Activated naive CD4-positive, alpha-beta T cell treated with anti-CD3 and anti-CD28 coated beads for 36 hours (primary cell): Measurements from ENCODE around the gene CFAP92. TPM values are rescaled to one million over a fixed set of nuclear protein-coding genes. Genes with fewer than 3 reads are reported as not detected.

Experiments used
- CTCF ChIA-PET: fragments of 350-600 bp; sonication (Branson Sonifier 250); formaldehyde crosslinking; loops from one replicate; lab custom pipeline; 2021; ENCODE audit warnings: antibody characterized with exemption; lab: Charles Lee
- DNase-seq: peaks from one replicate; pipeline ENCODE4 v3.0.0-alpha.2; 2020
- H3K27ac Mint-ChIP-seq: one replicate; pipeline ENCODE4 v1.8.0; 2021; ENCODE audit warnings: mild to moderate bottlenecking, mixed read lengths
- H3K27me3 Mint-ChIP-seq: one replicate; pipeline ENCODE4 v1.8.0; 2021; ENCODE audit warnings: low read depth, mixed read lengths
- H3K36me3 Mint-ChIP-seq: one replicate; pipeline ENCODE4 v1.8.0; 2021; ENCODE audit warnings: low read depth, mixed read lengths
- H3K4me1 Mint-ChIP-seq: one replicate; pipeline ENCODE4 v1.8.0; 2021; ENCODE audit warnings: low read depth, mixed read lengths
- H3K4me3 Mint-ChIP-seq: one replicate; pipeline ENCODE4 v1.8.0; 2021; ENCODE audit warnings: mild to moderate bottlenecking, moderate library complexity, mixed read lengths
- H3K9me3 Mint-ChIP-seq: one replicate; pipeline ENCODE4 v1.8.0; 2021; ENCODE audit warnings: mixed read lengths
- intact Hi-C: fragments of 100-400 bp; cut with micrococcal nuclease; formaldehyde crosslinking; loops from one replicate; pipeline ENCODE4 v1.15.1; 2023
- total RNA-seq, 2 experiments: library from RNA; stranded (reverse); gene quantifications; one replicate each; pipeline ENCODE4 v1.2.3, GENCODE V29; 2021

Gene CFAP92
- total RNA-seq, 2 experiments from 2014 or later = 0.32 to 0.48 TPM

GRCh38 chr3:129002573-129003569 lies 9.0 kb upstream of the CFAP92 start:
- intact Hi-C loops = loop anchor here (1.0 to 5.0 kb wide), 4 partner anchors 9 to 126 kb away; partner anchors contain the start of genes ACAD9 and CFAP92
- Mint-ChIP-seq H3K27me3 (peaks cover 21% of the 10 kb centered on the region), H3K4me1 (peaks cover 38% of the 10 kb centered on the region), H3K9me3 (no peaks in the 10 kb centered on the region), H3K36me3 (no peaks in the 10 kb centered on the region), H3K27ac (no peak overlapping the region), H3K4me3 (peak overlapping the region; percentile 58)
- no peak for DNase-seq
- CTCF ChIA-PET = interaction anchor here (1.0 to 8.4 kb wide), 7 partner anchors 12 to 243 kb away, joined by 3 to 74 read pairs (median 4); no protein-coding TSS in a partner anchor

GRCh38 chr3:129001806-129002572 lies 8.1 kb upstream of the CFAP92 start:
- peaks cover 21% of the 10 kb centered on the region for H3K27me3 Mint-ChIP-seq
- intact Hi-C loops = loop anchor here (1.0 to 5.0 kb wide), 3 partner anchors 8 to 125 kb away; partner anchors contain the start of genes ACAD9 and CFAP92

GRCh38 chr3:129001101-129001805 lies 7.4 kb upstream of the CFAP92 start, which contains the start of gene EFCC1:
TSS of gene EFCC1 (plus strand) at chr3:129001304. CDS start at chr3:129001629, 325 bp downstream.
- CTCF ChIA-PET = interaction anchor here (6.6 to 8.4 kb wide), 2 partner anchors 13 to 31 kb away, joined by 25 to 74 read pairs; no protein-coding TSS in a partner anchor
- no peak for DNase-seq
- Mint-ChIP-seq H3K4me3 (peak within 1 kb of the TSS; percentile 58), H3K4me1 (peaks cover 39% of the 10 kb centered on the region), H3K9me3 (no peaks in the 10 kb centered on the region), H3K36me3 (no peaks in the 10 kb centered on the region), H3K27ac (no peak within 1 kb of the TSS), H3K27me3 (peaks cover 21% of the 10 kb centered on the region)
- intact Hi-C loops = loop anchor here (5.0 kb wide), 1 partner anchor 124 kb away; the partner anchor contains the start of gene ACAD9

More at GRCh38 chr3:129001806-129002572, 8.1 kb upstream of the CFAP92 start:
- no peaks in the 10 kb centered on the region for H3K9me3 Mint-ChIP-seq
- H3K36me3 Mint-ChIP-seq = no peaks in the 10 kb centered on the region
- peak overlapping the region; percentile 58 for H3K4me3 Mint-ChIP-seq
- no peak overlapping the region for H3K27ac Mint-ChIP-seq
- DNase-seq = peak; percentile 52
- H3K4me1 Mint-ChIP-seq = peaks cover 38% of the 10 kb centered on the region
- CTCF ChIA-PET = interaction anchor here (1.0 to 8.4 kb wide), 4 partner anchors 13 to 244 kb away, joined by 3 to 74 read pairs (median 14); no protein-coding TSS in a partner anchor

GRCh38 chr3:129000742-129001100 lies 6.8 kb upstream of the CFAP92 start:
- Mint-ChIP-seq H3K4me1 (peaks cover 44% of the 10 kb centered on the region), H3K4me3 (peak overlapping the region; percentile 51), H3K27ac (no peak overlapping the region), H3K36me3 (no peaks in the 10 kb centered on the region), H3K9me3 (no peaks in the 10 kb centered on the region), H3K27me3 (peaks cover 21% of the 10 kb centered on the region)
- intact Hi-C loops = loop anchor here (5.0 kb wide), 1 partner anchor 123 kb away; the partner anchor contains the start of gene ACAD9
- CTCF ChIA-PET = interaction anchor here (1.3 to 8.4 kb wide), 2 partner anchors 14 to 26 kb away, joined by 3 to 74 read pairs; no protein-coding TSS in a partner anchor
- no peak for DNase-seq

- Mint-ChIP-seq H3K4me1 (peaks cover 50% of the 10 kb centered on the region), H3K27ac (no peak overlapping the region), H3K36me3 (no peaks in the 10 kb centered on the region), H3K9me3 (no peaks in the 10 kb centered on the region), H3K4me3 (no peak overlapping the region), H3K27me3 (peaks cover 20% of the 10 kb centered on the region)
- no peak for DNase-seq
- intact Hi-C loops = loop anchor here (10.0 kb wide), 1 partner anchor 316 kb away; a partner anchor contains a TSS
- CTCF ChIA-PET = interaction anchor here (1.0 to 8.4 kb wide), 6 partner anchors 16 to 246 kb away, joined by 3 to 74 read pairs (median 7); no protein-coding TSS in a partner anchor
Observed at GRCh38 chr3:128999102-128999501, 5.2 kb upstream of the CFAP92 start.

- Mint-ChIP-seq H3K27me3 (peaks cover 20% of the 10 kb centered on the region), H3K36me3 (no peaks in the 10 kb centered on the region), H3K4me3 (no peak overlapping the region), H3K9me3 (no peaks in the 10 kb centered on the region), H3K4me1 (peaks cover 48% of the 10 kb centered on the region), H3K27ac (no peak overlapping the region)
- CTCF ChIA-PET = interaction anchor here (1.0 to 8.4 kb wide), 5 partner anchors 16 to 164 kb away, joined by 3 to 74 read pairs (median 8); no protein-coding TSS in a partner anchor
- intact Hi-C loops = loop anchor here (10.0 kb wide), 1 partner anchor 316 kb away; a partner anchor contains a TSS
- DNase-seq = no peak
Observed at GRCh38 chr3:128998561-128998960, 4.7 kb upstream of the CFAP92 start.

GRCh38 chr3:128997486-128998133 lies 3.7 kb upstream of the CFAP92 start:
- no peaks in the 10 kb centered on the region for H3K9me3 Mint-ChIP-seq
- CTCF ChIA-PET = interaction anchor here (1.7 to 8.4 kb wide), 4 partner anchors 17 to 56 kb away, joined by 6 to 74 read pairs (median 22); no protein-coding TSS in a partner anchor
- no peak overlapping the region for H3K27ac Mint-ChIP-seq
- intact Hi-C loops = loop anchor here (10.0 kb wide), 1 partner anchor 317 kb away; a partner anchor contains a TSS
- peaks cover 40% of the 10 kb centered on the region for H3K4me1 Mint-ChIP-seq
- peaks cover 11% of the 10 kb centered on the region for H3K27me3 Mint-ChIP-seq
- DNase-seq = no peak
- no peak overlapping the region for H3K4me3 Mint-ChIP-seq
- no peaks in the 10 kb centered on the region for H3K36me3 Mint-ChIP-seq

- no peak for DNase-seq
- intact Hi-C loops = loop anchor here (10.0 kb wide), 1 partner anchor 318 kb away; a partner anchor contains a TSS
- Mint-ChIP-seq H3K9me3 (no peaks in the 10 kb centered on the region), H3K4me1 (peaks cover 35% of the 10 kb centered on the region), H3K4me3 (no peak overlapping the region), H3K36me3 (no peaks in the 10 kb centered on the region), H3K27me3 (peaks cover 5% of the 10 kb centered on the region), H3K27ac (no peak overlapping the region)
- CTCF ChIA-PET = interaction anchor here (4.0 kb wide), 1 partner anchor 26 kb away, joined by 30 read pairs; no protein-coding TSS in a partner anchor
Observed at GRCh38 chr3:128996726-128997125, 2.9 kb upstream of the CFAP92 start.

GRCh38 chr3:128996200-128996599 lies 2.3 kb upstream of the CFAP92 start:
- Mint-ChIP-seq H3K4me1 (peaks cover 35% of the 10 kb centered on the region), H3K27me3 (peaks cover 5% of the 10 kb centered on the region), H3K9me3 (no peaks in the 10 kb centered on the region), H3K27ac (no peak overlapping the region), H3K36me3 (no peaks in the 10 kb centered on the region), H3K4me3 (no peak overlapping the region)
- intact Hi-C loops = loop anchor here (10.0 kb wide), 1 partner anchor 319 kb away; a partner anchor contains a TSS
- CTCF ChIA-PET = interaction anchor here (1.0 to 4.0 kb wide), 4 partner anchors 8 to 250 kb away, joined by 3 to 30 read pairs (median 6); no protein-coding TSS in a partner anchor
- DNase-seq = no peak

- no peak overlapping the region for H3K4me3 Mint-ChIP-seq
- no peak overlapping the region for H3K27ac Mint-ChIP-seq
Observed at GRCh38 chr3:128995737-128996136, 1.9 kb upstream of the CFAP92 start.

More at GRCh38 chr3:128995737-128996136, 1.9 kb upstream of the CFAP92 start:
- Mint-ChIP-seq H3K9me3 (no peaks in the 10 kb centered on the region), H3K36me3 (no peaks in the 10 kb centered on the region), H3K27me3 (peaks cover 5% of the 10 kb centered on the region), H3K4me1 (peaks cover 35% of the 10 kb centered on the region)
- CTCF ChIA-PET = interaction anchor here (1.0 to 4.0 kb wide), 4 partner anchors 9 to 250 kb away, joined by 3 to 30 read pairs (median 6); no protein-coding TSS in a partner anchor
- no peak for DNase-seq
- intact Hi-C loops = loop anchor here (2.0 to 10.0 kb wide), 2 partner anchors 31 to 319 kb away; a partner anchor contains a TSS
